Fibroblast of lung (primary cell): Measurements from ENCODE around the gene CNDP1. TPM values are rescaled to one million over a fixed set of nuclear protein-coding genes. Genes with fewer than 3 reads are reported as not detected.
"Not testable (repeated sequence)": the region's sequence is repeated elsewhere in the genome, so short reads cannot be mapped to it uniquely, and the experiment has no call there.

Source experiments
- DNase-seq, 2 donors: peaks; one replicate each; pipeline versions ENCODE4 v3.0.0 to v3.0.0-alpha.2; 2010; ENCODE audit warnings: low read depth in 2 of 2
- H2AFZ ChIP-seq: 2 replicates; pipeline ENCODE4 v1.5.1; 2012; ENCODE audit warnings: low read length, control low read depth, inconsistent platforms
- H3K27ac ChIP-seq: 2 replicates; pipeline ENCODE4 v1.5.1; 2011; ENCODE audit warnings: low read length, control low read depth; ENCODE audit not compliant: insufficient read depth
- H3K27me3 ChIP-seq: 2 replicates; pipeline ENCODE4 v1.5.1; 2011; ENCODE audit warnings: mild to moderate bottlenecking, low read length; ENCODE audit not compliant: control insufficient read depth, insufficient read depth
- H3K36me3 ChIP-seq: 2 replicates; pipeline ENCODE4 v1.5.1; 2011; ENCODE audit warnings: low read length; ENCODE audit not compliant: control insufficient read depth, insufficient read depth
- H3K4me1 ChIP-seq: 2 replicates; pipeline ENCODE4 v1.5.1; 2011; ENCODE audit warnings: low read length; ENCODE audit not compliant: control insufficient read depth, insufficient read depth; ENCODE audit errors: extremely low read depth
- H3K4me2 ChIP-seq: 2 replicates; pipeline ENCODE4 v1.5.1; 2011; ENCODE audit warnings: low read length, control low read depth; ENCODE audit not compliant: insufficient read depth; ENCODE audit errors: extremely low read depth
- H3K4me3 ChIP-seq, 4 experiments: fragments of 200-600 bp in 1 of 4; sonication (generic) in 1 of 4; replicated peaks in 1 of 4; 2 replicates each; pipeline ENCODE4 v1.5.1; 2011 to 2016; ENCODE audit warnings: low read length in 4 of 4, low read depth in 3 of 4, mild to moderate bottlenecking in 3 of 4, control low read depth in 2 of 4, inconsistent platforms in 1 of 4, mixed read lengths in 1 of 4; ENCODE audit not compliant: insufficient read depth in 1 of 4; ENCODE audit errors: control extremely low read depth in 1 of 4
- H3K79me2 ChIP-seq: 2 replicates; pipeline ENCODE4 v1.5.1; 2012; ENCODE audit warnings: mild to moderate bottlenecking, low read length, inconsistent platforms; ENCODE audit not compliant: control insufficient read depth, insufficient read depth
- H3K9ac ChIP-seq: 2 replicates; pipeline ENCODE4 v1.5.1; 2011; ENCODE audit warnings: mild to moderate bottlenecking, low read length, control low read depth; ENCODE audit not compliant: insufficient read depth
- H3K9me3 ChIP-seq: 2 replicates; pipeline ENCODE4 v1.5.1; 2012; ENCODE audit warnings: low read depth, low read length; ENCODE audit not compliant: control insufficient read depth, insufficient read depth
- H4K20me1 ChIP-seq: 2 replicates; pipeline ENCODE4 v1.5.1; 2011; ENCODE audit warnings: low read length; ENCODE audit not compliant: control insufficient read depth, insufficient read depth; ENCODE audit errors: extremely low read depth
- EZH2 ChIP-seq: IDR thresholded peaks from 2 replicates; pipeline ENCODE4 v1.5.1; 2012; ENCODE audit warnings: low read length, control low read depth, mild to moderate bottlenecking; ENCODE audit errors: missing control alignments
- polyA plus RNA-seq, 2 donors: library from polyadenylated mRNA; depleted of rRNA in 1 of 2; stranded (reverse) in 1 of 2; unstranded in 1 of 2; fragments of >200 nt; gene quantifications; 2 replicates each; pipeline ENCODE4 v1.2.1, GENCODE V29; 2011 to 2012; ENCODE audit warnings: missing spikeins in 1 of 2
- total RNA-seq: library from RNA; depleted of rRNA; stranded (reverse); fragments of >200 nt; gene quantifications from 2 replicates; pipeline ENCODE4 v1.2.1, GENCODE V29; 2014
- TF ChIP-seq, protein P1 (sequence below), 2 donors: IDR thresholded peaks in 1 of 2; conservative IDR thresholded peaks in 1 of 2; 1 replicate in 1 of 2; 2 replicates in 1 of 2; pipeline ENCODE4 v1.5.1; 2011 to 2012; ENCODE audit warnings: low read length in 2 of 2, control low read depth in 1 of 2, inconsistent platforms in 1 of 2, low read depth in 1 of 2, mild to moderate bottlenecking in 1 of 2

CNDP1 gene
- total and polyA plus RNA-seq, 2 donors (not counting 1 experiment from before 2014, with no cell fraction given) = not detected

DNA sequence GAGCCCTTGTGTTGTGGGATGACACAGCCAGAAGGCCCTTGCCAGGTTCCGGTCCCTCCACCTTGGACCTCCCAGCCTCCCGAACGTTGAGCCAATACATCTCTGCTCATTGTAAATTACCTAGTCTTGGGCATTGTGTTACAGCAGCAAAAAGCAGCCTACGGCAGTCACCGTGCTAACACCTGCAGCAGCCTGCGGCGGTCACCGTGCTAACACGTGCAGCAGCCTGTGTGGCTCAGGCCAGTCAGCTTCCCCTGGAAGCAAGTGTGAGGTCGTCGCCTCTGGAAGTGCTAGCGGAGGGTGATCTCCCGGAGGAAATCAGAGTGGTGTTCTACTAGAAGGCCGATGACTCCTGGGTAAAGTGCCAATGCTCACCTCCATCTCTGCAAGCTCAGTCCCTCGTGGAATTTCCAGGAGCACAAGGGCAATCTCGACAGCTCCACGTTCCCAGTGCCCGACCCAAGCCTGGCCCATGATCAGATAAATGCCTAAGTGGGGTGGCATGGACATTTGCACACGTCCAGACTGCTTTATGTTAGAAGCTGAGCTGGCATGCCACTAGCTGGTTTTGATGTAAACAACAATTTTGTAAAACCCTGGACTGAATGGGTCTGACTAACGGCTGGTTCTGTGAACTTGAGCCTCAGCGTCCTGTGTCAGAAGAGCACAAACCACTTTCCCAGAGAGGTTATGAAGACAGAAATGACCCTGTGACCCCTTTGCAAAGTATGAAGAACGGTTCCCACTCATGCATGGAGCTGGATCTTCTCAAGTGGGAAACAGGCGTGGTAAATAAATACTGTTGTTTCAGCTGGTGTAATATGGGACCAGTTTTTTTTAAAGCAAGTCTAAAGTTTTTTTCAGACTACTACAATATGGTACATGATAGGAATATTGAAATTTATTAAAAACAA is 11.4 kb upstream of the CNDP1 start:
- Histone ChIP-seq H3K27ac (no peak overlapping the region), H3K4me1 (no peaks in the 10 kb centered on the region), H3K27me3 (no peaks in the 10 kb centered on the region), H4K20me1 (no peaks in the 10 kb centered on the region), H2AFZ (no peak overlapping the region), H3K4me2 (no peak overlapping the region), H3K79me2 (no peaks in the 10 kb centered on the region), H3K9me3 (no peaks in the 10 kb centered on the region), H3K4me3 (no peak overlapping the region), H3K9ac (no peak overlapping the region), H3K36me3 (peaks cover 11% of the 10 kb centered on the region)
- peak in 1 of 2 donors; percentile 1 for DNase-seq
- TF ChIP-seq, protein P1, sequence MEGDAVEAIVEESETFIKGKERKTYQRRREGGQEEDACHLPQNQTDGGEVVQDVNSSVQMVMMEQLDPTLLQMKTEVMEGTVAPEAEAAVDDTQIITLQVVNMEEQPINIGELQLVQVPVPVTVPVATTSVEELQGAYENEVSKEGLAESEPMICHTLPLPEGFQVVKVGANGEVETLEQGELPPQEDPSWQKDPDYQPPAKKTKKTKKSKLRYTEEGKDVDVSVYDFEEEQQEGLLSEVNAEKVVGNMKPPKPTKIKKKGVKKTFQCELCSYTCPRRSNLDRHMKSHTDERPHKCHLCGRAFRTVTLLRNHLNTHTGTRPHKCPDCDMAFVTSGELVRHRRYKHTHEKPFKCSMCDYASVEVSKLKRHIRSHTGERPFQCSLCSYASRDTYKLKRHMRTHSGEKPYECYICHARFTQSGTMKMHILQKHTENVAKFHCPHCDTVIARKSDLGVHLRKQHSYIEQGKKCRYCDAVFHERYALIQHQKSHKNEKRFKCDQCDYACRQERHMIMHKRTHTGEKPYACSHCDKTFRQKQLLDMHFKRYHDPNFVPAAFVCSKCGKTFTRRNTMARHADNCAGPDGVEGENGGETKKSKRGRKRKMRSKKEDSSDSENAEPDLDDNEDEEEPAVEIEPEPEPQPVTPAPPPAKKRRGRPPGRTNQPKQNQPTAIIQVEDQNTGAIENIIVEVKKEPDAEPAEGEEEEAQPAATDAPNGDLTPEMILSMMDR (conservative IDR thresholded peaks at IDR 0.05 in 1 of 2, IDR thresholded peaks at IDR 0.05 in 1 of 2; ENCODE audit: low read depth in 1 of 2, low read length in 2 of 2) = no peak
- no peak for TF ChIP-seq EZH2

DNA sequence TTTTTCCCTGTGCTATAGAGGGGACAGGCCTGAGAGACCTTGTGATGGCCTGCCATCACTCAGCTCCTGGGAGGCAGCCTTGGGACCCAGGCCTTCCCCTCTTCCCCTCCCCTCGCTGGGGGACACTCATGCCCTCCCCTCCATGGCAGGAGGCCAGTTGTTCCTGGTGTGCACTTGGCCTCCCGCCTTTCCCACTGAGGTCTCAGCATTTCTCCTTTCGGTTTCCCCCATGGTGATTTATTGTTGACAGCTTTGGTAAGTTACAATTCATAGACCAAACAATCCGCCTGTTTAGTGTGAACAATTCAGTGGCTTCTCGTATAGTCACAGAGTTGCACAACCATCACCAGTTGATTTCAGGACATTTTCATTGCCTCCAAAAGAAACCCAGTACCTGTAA is 10.2 kb upstream of the CNDP1 start:
- peaks cover 8% of the 10 kb centered on the region for H3K36me3 ChIP-seq
- no peaks in the 10 kb centered on the region for H3K79me2 ChIP-seq
- DNase-seq = peak in 1 of 2 donors; percentile 54
- no peaks in the 10 kb centered on the region for H3K4me1 ChIP-seq
- H2AFZ ChIP-seq = no peak overlapping the region
- H3K9me3 ChIP-seq = no peaks in the 10 kb centered on the region
- no peaks in the 10 kb centered on the region for H3K27me3 ChIP-seq
- H3K27ac ChIP-seq = no peak overlapping the region
- H3K4me2 ChIP-seq = no peak overlapping the region
- no peaks in the 10 kb centered on the region for H4K20me1 ChIP-seq
- no peak overlapping the region for H3K9ac ChIP-seq
- no peak overlapping the region for H3K4me3 ChIP-seq
- no peak for TF ChIP-seq EZH2
- TF ChIP-seq, protein P1 (conservative IDR thresholded peaks at IDR 0.05 in 1 of 2, IDR thresholded peaks at IDR 0.05 in 1 of 2; ENCODE audit: low read depth in 1 of 2, low read length in 2 of 2) = no peak

DNA sequence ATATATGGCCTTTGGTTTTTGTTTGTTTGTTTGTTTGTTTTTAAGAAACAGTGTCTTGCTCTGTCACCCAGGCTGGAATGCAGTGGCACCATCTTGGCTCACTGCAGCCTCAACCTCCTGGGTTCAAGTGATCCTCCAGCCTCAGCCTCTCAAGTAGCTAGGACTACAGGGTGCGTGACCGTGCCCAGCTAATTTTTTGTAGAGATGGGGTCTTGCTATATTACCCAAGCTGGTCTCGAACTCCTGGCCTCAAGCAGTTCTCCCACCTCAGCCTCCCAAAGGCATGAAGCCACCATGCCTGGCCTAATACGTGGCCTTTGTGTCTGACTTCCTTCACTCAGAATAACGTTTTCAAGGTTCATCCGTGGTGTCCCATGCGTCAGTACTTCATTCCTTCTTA is 9.4 kb upstream of the CNDP1 start:
- H3K27me3 ChIP-seq, H3K9ac ChIP-seq, H2AFZ ChIP-seq, H3K4me3 ChIP-seq, DNase-seq, H3K79me2 ChIP-seq, H3K9me3 ChIP-seq, H3K36me3 ChIP-seq, H4K20me1 ChIP-seq, H3K4me2 ChIP-seq, H3K4me1 ChIP-seq, H3K27ac ChIP-seq: not testable (repeated sequence)
